IMR-90 (cell line): ENCODE results near the gene ZNHIT2. TPM values are rescaled to one million over a fixed set of nuclear protein-coding genes. Genes with fewer than 3 reads are reported as not detected.

ENCODE experiments used
- ATAC-seq: fragments of 200-7000 bp; cut with Tn5 transposase; 2 replicates; pipeline ENCODE4 v1.9.1; 2020; ENCODE audit warnings: low read depth, mild to moderate bottlenecking, moderate library complexity
- BruUV-seq: library from RNA; stranded (reverse); fragments of 400-500 nt; replicated peaks from 2 replicates; lab custom pipeline; 2021; lab: Mats Ljungman, UMichigan
- CTCF ChIA-PET: fragments of 300-600 bp; formaldehyde crosslinking; extraction: SDS; loops from one replicate; lab custom pipeline; 2021; ENCODE audit warnings: antibody characterized with exemption; lab: Yijun Ruan, JAX
- POLR2A ChIA-PET: fragments of 300-600 bp; sonication (Branson Sonifier 250); formaldehyde crosslinking; loops from one replicate; lab custom pipeline; 2022; ENCODE audit warnings: antibody characterized with exemption; ENCODE audit not compliant: unreplicated experiment; lab: Charles Lee
- DNase-seq: peaks from one replicate; pipeline ENCODE4 v3.0.0; 2013
- H2AFZ ChIP-seq: replicated peaks from 2 replicates; pipeline ENCODE3; 2013; ENCODE audit warnings: low read length, mild to moderate bottlenecking; ENCODE audit not compliant: poor library complexity
- H2AK5ac ChIP-seq: 2 replicates; pipeline ENCODE4 v1.6.1; 2013; ENCODE audit warnings: low read depth, low read length, inconsistent platforms
- H2AK9ac ChIP-seq: replicated peaks from 2 replicates; pipeline ENCODE3; 2013; ENCODE audit warnings: mild to moderate bottlenecking, low read depth, low read length, moderate library complexity; ENCODE audit not compliant: poor library complexity
- H2BK120ac ChIP-seq: 2 replicates; pipeline ENCODE4 v1.6.1; 2013; ENCODE audit warnings: low read depth, low read length, inconsistent platforms
- H2BK15ac ChIP-seq: 3 replicates; pipeline ENCODE4 v1.6.1; 2013; ENCODE audit warnings: low read depth, low read length, inconsistent platforms
- H2BK20ac ChIP-seq: 2 replicates; pipeline ENCODE4 v1.6.1; 2013; ENCODE audit warnings: low read depth, mild to moderate bottlenecking, inconsistent platforms, low read length, moderate library complexity
- H2BK5ac ChIP-seq: 2 replicates; pipeline ENCODE4 v1.6.1; 2013; ENCODE audit warnings: mild to moderate bottlenecking, low read depth, low read length, inconsistent platforms; ENCODE audit not compliant: poor library complexity, severe bottlenecking
- H3K14ac ChIP-seq: replicated peaks from 2 replicates; pipeline ENCODE4 v1.6.1; 2013; ENCODE audit warnings: low read depth, low read length, inconsistent platforms
- H3K18ac ChIP-seq: 2 replicates; pipeline ENCODE4 v1.6.1; 2013; ENCODE audit warnings: low read depth, low read length, control low read depth
- H3K23ac ChIP-seq: 2 replicates; pipeline ENCODE4 v1.6.1; 2013; ENCODE audit warnings: low read depth, low read length, inconsistent platforms
- H3K27ac ChIP-seq: 2 replicates; pipeline ENCODE4 v1.5.1; 2013; ENCODE audit warnings: mild to moderate bottlenecking, control low read depth, low read length; ENCODE audit not compliant: insufficient read depth
- H3K27me3 ChIP-seq: 2 replicates; pipeline ENCODE4 v1.6.1; 2013; ENCODE audit warnings: low read length; ENCODE audit not compliant: control insufficient read depth, insufficient read depth
- H3K36me3 ChIP-seq: 2 replicates; pipeline ENCODE4 v1.6.1; 2013; ENCODE audit warnings: low read length, mixed read lengths; ENCODE audit not compliant: control insufficient read depth, insufficient read depth
- H3K4ac ChIP-seq: 2 replicates; pipeline ENCODE4 v1.6.1; 2013; ENCODE audit warnings: low read depth, low read length, inconsistent platforms
- H3K4me1 ChIP-seq: 2 replicates; pipeline ENCODE4 v1.6.1; 2013; ENCODE audit warnings: low read length, mixed read lengths; ENCODE audit not compliant: control insufficient read depth, insufficient read depth
- H3K4me2 ChIP-seq: 2 replicates; pipeline ENCODE4 v1.6.1; 2013; ENCODE audit warnings: low read depth, mild to moderate bottlenecking, control low read depth, low read length, moderate library complexity
- H3K4me3 ChIP-seq: 2 replicates; pipeline ENCODE4 v1.5.1; 2013; ENCODE audit warnings: low read depth, mild to moderate bottlenecking, control low read depth, low read length, moderate library complexity; ENCODE audit not compliant: insufficient read depth
- H3K56ac ChIP-seq: 2 replicates; pipeline ENCODE4 v1.6.1; 2013; ENCODE audit warnings: low read length, inconsistent platforms; ENCODE audit not compliant: insufficient read depth; ENCODE audit errors: extremely low read depth
- H3K79me1 ChIP-seq, 2 experiments: 2 replicates each; pipeline ENCODE4 v1.6.1; 2013; ENCODE audit warnings: low read length in 2 of 2, inconsistent platforms in 1 of 2, low read depth in 1 of 2
- H3K9ac ChIP-seq: 2 replicates; pipeline ENCODE4 v1.6.1; 2013; ENCODE audit warnings: low read depth, low read length, control low read depth
- H3K9me1 ChIP-seq: 2 replicates; pipeline ENCODE4 v1.6.1; 2013; ENCODE audit warnings: low read length, inconsistent platforms; ENCODE audit not compliant: insufficient read depth
- H3K9me3 ChIP-seq: 2 replicates; pipeline ENCODE4 v1.6.1; 2013; ENCODE audit warnings: low read length; ENCODE audit not compliant: control insufficient read depth, insufficient read depth
- H4K20me1 ChIP-seq: 2 replicates; pipeline ENCODE4 v1.6.1; 2013; ENCODE audit warnings: low read length, inconsistent platforms; ENCODE audit not compliant: insufficient read depth
- H4K5ac ChIP-seq: 2 replicates; pipeline ENCODE4 v1.6.1; 2013; ENCODE audit warnings: mild to moderate bottlenecking, low read depth, low read length, control low read depth
- H4K8ac ChIP-seq, 2 experiments: 2 replicates each; pipeline ENCODE4 v1.6.1; 2013; ENCODE audit warnings: low read depth in 2 of 2, low read length in 2 of 2, control low read depth in 1 of 2, inconsistent platforms in 1 of 2
- H4K91ac ChIP-seq: 2 replicates; pipeline ENCODE4 v1.6.1; 2013; ENCODE audit warnings: low read depth, low read length, inconsistent platforms; ENCODE audit not compliant: insufficient read depth
- RFX5 ChIP-seq: IDR thresholded peaks from 2 replicates; pipeline ENCODE4 v1.8.0; 2012; ENCODE audit warnings: low read depth, mild to moderate bottlenecking, low read length, moderate library complexity
- WGBS, 2 experiments: methylation state at CpG; one replicate each; pipeline versions ENCODE4 v1.1.5 to v1.1.7; 2013; ENCODE audit warnings: missing lambda C conversion rate in 2 of 2; ENCODE audit not compliant: insufficient read length in 1 of 2; ENCODE audit errors: extremely low coverage in 2 of 2; 5-methylcytosine and 5-hydroxymethylcytosine counted together
- dilution Hi-C: fragments of 300-500 bp; cut with HindIII; formaldehyde crosslinking; loops from one replicate; pipeline ENCODE4 v1.14.3; 2018; ENCODE audit warnings: low sequenced_read_pairs; ENCODE audit not compliant: unreplicated experiment
- in situ Hi-C: fragments of 300-500 bp; cut with MboI; formaldehyde crosslinking; loops from 3 replicates; pipeline ENCODE4 v1.14.3; 2019; ENCODE audit warnings: low sequenced_read_pairs, inconsistent platforms, mixed read lengths
- intact Hi-C: fragments of 100-400 bp; cut with micrococcal nuclease; formaldehyde crosslinking; loops from 2 replicates; pipeline ENCODE4 v1.10.0; 2022
- polyA plus RNA-seq, 3 experiments: library from polyadenylated mRNA; depleted of rRNA; stranded (reverse); fragments of >200 nt; gene quantifications; 2 replicates each; pipeline ENCODE4 v1.2.3, GENCODE V29; 2012; ENCODE audit warnings: low replicate concordance in 1 of 3
- total RNA-seq: library from RNA; depleted of rRNA; stranded (reverse); fragments of >200 nt; gene quantifications from 2 replicates; pipeline ENCODE4 v1.2.3, GENCODE V29; 2012
- TF ChIP-seq, protein P1 (sequence below): conservative IDR thresholded peaks from 2 replicates; pipeline ENCODE4 v1.5.1; 2012; ENCODE audit warnings: mild to moderate bottlenecking, low read depth, low read length, improper control_type of control experiment

Gene ZNHIT2
- total and polyA plus RNA-seq, 2 of the 4 experiments (the other 2 are of a cell fraction) = 3.9 to 5.9 TPM

DNA sequence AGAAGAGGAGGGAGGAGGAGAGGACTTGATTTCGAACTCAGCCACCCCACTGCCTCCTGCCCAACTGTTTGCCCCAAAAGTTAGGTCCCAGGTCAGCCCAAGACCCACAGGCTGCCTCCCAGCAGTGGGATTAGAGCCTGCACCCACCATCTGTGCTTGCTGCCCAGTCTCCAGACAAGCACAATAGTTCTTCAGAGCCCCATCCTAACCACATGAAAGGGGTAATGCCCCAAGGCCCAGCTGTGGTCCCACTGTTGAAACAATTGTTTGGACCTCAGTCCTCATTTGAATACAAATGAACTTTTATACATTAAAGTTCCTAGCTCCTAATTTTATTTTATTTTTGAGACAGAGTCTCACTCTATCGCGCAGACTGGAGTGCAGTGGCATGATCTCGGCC, 26.9 kb downstream of the ZNHIT2 start:
- H3K4me2 ChIP-seq = no peak overlapping the region
- H4K91ac ChIP-seq = no peak overlapping the region
- CTCF ChIA-PET = no interaction called here
- peaks cover 6 to 9% of the 10 kb centered on the region in 2 experiments for H3K79me1 ChIP-seq
- H3K4me1 ChIP-seq = no peaks in the 10 kb centered on the region
- no peak overlapping the region for H3K4me3 ChIP-seq
- H2BK20ac ChIP-seq = no peak overlapping the region
- no peak overlapping the region for H3K9ac ChIP-seq
- H3K36me3 ChIP-seq = peaks cover 33% of the 10 kb centered on the region
- no peak overlapping the region for H2AFZ ChIP-seq
- no peak overlapping the region for H3K14ac ChIP-seq
- no peak overlapping the region for H2AK5ac ChIP-seq
- H3K27me3 ChIP-seq = no peaks in the 10 kb centered on the region
- no peaks in the 10 kb centered on the region for H4K20me1 ChIP-seq
- H4K5ac ChIP-seq = no peak overlapping the region
- H4K8ac ChIP-seq = no peak overlapping the region
- no TSS peak for BruUV-seq
- in situ Hi-C loops = no loop called here
- H2AK9ac ChIP-seq = no peak overlapping the region
- DNase-seq (no peak), ATAC-seq (no peak)
- no peak overlapping the region for H2BK5ac ChIP-seq
- intact Hi-C loops = no loop called here
- dilution Hi-C loops = no loop called here
- no peak overlapping the region for H3K27ac ChIP-seq
- H3K23ac ChIP-seq = no peak overlapping the region
- no peaks in the 10 kb centered on the region for H3K9me3 ChIP-seq
- H3K9me1 ChIP-seq = peaks cover 3% of the 10 kb centered on the region; the same call in 1 of the 2 replicates
- no peak overlapping the region for H2BK120ac ChIP-seq
- WGBS, 2 experiments = 100% methylated on average over 3 of the region's 4 CpGs; no CpG with 5 or more reads in 1 of the 2 experiments
- H2BK15ac ChIP-seq = no peak overlapping the region
- H3K56ac ChIP-seq = no peak overlapping the region
- no peak for TF ChIP-seq RFX5
- TF ChIP-seq, protein P1, sequence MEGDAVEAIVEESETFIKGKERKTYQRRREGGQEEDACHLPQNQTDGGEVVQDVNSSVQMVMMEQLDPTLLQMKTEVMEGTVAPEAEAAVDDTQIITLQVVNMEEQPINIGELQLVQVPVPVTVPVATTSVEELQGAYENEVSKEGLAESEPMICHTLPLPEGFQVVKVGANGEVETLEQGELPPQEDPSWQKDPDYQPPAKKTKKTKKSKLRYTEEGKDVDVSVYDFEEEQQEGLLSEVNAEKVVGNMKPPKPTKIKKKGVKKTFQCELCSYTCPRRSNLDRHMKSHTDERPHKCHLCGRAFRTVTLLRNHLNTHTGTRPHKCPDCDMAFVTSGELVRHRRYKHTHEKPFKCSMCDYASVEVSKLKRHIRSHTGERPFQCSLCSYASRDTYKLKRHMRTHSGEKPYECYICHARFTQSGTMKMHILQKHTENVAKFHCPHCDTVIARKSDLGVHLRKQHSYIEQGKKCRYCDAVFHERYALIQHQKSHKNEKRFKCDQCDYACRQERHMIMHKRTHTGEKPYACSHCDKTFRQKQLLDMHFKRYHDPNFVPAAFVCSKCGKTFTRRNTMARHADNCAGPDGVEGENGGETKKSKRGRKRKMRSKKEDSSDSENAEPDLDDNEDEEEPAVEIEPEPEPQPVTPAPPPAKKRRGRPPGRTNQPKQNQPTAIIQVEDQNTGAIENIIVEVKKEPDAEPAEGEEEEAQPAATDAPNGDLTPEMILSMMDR = no peak
- POLR2A ChIA-PET = no interaction called here
- no peak overlapping the region for H3K4ac ChIP-seq
- no peak overlapping the region for H3K18ac ChIP-seq
